GM23248 (cell line): ENCODE measurements around the gene CEMIP.

Experiments
- EZH2 ChIP-seq: fragments of 200-600 bp; sonication (generic); IDR thresholded peaks from 2 replicates; pipeline ENCODE4 v1.6.1; 2018; ENCODE audit warnings: antibody characterized with exemption, mild to moderate bottlenecking; ENCODE audit not compliant: insufficient read depth, poor library complexity, severe bottlenecking
- EZH2phosphoT487 ChIP-seq: fragments of 200-600 bp; sonication (generic); IDR thresholded peaks from 2 replicates; pipeline ENCODE4 v1.6.1; 2018; ENCODE audit warnings: antibody characterized with exemption, moderate library complexity, mild to moderate bottlenecking, low read depth; ENCODE audit not compliant: insufficient read depth

GRCh38 chr15:80830677-80831076 is 51.5 kb downstream of the CEMIP start:
- no peak for TF ChIP-seq EZH2
- TF ChIP-seq EZH2phosphoT487, result no peak
